Left kidney (tissue), 2 donors: ENCODE measurements around the gene S100A12. TPM values are rescaled to one million over a fixed set of nuclear protein-coding genes. Genes with fewer than 3 reads are reported as not detected.

ENCODE experiments used
- DNase-seq: peaks from one replicate; pipeline ENCODE4 v3.0.0-alpha.2; 2013
- polyA plus RNA-seq: library from polyadenylated mRNA; unstranded; fragments of 120-200 nt; gene quantifications from one replicate; pipeline ENCODE4 v1.2.1, GENCODE V29; 2013; ENCODE audit not compliant: insufficient read length

Gene S100A12
- polyA plus RNA-seq, 1 donor = not detected

DNA sequence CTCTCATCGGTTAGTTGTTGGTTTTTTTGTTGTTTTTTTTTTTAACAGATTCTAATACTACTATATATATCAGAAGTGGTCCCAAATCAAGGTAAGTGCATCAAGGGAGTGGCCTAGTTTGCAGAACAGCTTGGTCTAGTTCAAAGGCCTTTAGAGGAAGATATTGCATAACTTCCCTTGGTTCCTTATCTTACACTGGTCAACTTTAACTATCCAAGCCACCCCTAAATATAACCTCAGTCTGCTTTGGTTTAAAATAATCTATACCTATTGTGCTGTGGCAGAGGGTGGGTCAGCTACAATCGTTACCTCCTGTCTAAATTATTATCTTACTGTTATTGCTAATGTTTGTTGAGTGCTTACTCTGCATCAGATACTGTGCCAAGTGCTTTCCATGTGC lies 6.9 kb downstream of the S100A12 start:
- no peak for DNase-seq

DNA sequence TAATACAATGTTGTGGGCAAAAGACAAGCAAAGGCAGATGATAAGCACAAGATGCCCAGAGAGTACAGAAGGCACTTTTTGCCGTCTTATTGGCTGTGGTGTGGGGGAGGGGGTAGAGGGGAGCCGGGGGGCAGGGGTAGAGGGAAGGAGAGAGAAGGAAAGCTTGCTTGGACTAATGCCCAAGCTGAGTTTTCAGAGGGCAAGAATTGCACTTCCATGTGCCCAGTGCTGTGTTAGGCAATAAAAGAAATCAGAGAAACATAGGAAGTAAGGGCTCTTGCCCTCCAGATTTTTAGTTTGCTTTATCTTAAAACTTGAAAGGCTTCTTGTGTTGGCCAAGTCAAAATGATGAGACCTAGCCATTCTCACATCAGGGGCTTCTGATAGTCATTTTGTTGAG lies 8.3 kb downstream of the S100A12 start:
- no peak for DNase-seq

DNA sequence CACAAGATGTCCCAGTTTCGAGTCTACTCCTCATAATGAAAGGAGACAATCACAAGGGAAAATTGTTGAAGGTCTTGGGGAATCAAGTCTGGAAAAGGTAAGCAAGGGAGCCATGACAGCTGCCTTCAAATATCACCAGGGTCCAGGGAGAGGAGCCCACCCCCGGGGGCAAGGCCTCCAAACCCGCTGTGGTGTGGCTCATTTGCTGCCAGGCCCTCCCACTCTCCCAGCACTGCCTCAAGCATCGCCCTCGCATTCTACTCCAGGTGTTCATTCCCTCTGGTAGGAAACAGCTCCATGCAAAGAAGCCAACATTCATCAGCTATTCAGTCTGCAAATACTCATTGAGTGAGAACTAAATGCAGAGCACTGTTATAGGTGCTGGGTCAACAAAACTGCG lies 9.2 kb downstream of the S100A12 start:
- DNase-seq = no peak

DNA sequence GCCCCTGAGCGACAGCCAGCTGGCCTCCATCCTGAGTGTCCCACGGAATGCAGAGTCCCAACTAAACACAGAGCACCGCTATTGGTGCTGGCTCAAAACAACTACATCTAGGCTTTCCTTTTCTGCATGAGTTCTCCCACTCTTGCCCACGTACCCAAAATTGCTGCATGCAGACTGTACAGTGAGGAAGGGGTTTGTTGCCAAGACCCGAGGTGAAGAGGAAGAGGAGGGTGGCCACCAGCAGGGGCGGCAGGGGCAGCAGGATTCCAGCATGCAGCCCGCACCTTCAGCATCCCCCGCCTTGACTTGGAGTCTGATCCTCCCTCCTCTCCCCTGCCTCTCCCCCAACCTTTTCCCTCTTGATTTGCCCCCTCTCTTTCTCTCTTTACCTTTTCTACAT lies 9.7 kb downstream of the S100A12 start:
- DNase-seq = no peak

DNA sequence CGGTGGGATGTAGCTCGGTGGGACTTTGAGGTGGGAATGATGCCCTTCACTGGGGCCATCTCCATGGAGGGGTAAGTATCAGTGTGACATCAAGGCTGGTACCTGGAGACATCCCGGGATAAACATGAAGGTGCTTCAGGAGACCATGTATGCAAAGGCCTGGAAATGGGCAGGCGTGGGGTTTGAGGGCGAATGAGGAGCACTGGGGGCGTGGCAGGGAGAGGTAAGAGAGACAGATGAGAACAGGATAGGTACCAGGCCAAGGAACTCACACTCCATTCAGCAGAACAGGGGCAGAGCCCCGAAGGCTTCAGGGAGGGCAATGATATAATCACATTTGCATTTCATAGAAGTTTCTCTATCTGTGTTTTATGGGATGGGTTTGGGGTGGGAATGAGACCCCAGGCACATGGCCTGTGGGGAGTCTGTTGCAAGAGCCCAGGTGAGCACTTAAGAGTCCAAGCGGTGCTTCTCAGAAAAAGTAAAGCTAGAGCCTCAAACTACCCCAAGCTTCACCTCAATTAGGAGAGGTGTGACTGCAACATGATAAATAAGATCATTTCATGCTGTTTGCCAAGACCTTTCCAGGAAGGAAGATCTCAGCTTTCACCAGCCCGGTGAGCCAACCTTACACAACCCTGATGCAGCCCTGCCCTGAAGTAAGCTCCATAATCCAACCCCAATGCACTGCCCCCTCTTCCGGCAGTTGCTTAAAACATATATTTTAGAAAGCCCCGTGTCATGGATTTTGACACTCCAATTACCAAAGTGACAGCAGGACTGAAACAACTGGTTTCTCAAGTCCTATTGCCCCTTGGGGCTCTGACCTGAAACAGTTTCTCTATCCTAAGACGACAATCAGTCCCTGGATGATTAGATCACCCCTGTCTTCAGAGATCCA lies 10.4 kb downstream of the S100A12 start:
- DNase-seq = no peak

DNA sequence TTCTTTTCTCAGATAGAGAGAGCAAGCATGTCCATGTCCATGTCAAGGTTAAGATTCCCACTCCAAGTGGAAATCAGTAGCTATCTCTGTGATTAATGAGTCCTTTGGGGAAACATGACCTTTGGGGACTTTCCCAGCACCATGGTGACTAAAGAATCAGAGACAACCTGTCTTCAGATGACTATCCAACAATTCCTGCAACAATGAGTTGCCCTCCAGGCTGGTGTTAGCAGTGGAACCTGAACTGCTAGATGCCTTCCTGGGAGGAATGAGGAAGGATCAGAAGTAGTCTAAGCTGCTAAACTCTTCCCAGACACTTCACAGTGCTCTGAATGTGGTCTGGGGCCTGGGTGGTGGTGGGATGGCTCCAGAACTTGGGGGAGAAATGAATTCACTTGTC lies 11.3 kb downstream of the S100A12 start:
- no peak for DNase-seq

DNA sequence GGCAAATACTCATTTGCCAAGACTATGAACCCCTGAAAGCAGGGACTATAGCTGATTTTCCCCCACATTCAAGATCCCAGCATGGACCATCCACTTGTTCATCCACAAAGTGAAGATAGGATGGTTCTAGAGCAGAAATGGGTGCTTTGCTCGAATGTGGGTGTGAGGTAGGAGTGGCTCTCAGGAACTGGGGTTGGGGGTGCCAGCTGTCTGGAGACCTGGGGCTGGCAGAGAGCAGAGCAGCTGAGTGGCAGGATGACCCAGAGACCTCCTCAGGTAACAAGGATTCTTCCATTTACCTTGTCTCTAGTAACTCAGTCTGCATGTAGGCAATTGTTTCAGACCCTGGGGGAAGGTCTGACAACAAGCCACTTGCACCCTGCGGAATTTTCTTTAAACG lies 11.8 kb downstream of the S100A12 start:
- DNase-seq = no peak

DNA sequence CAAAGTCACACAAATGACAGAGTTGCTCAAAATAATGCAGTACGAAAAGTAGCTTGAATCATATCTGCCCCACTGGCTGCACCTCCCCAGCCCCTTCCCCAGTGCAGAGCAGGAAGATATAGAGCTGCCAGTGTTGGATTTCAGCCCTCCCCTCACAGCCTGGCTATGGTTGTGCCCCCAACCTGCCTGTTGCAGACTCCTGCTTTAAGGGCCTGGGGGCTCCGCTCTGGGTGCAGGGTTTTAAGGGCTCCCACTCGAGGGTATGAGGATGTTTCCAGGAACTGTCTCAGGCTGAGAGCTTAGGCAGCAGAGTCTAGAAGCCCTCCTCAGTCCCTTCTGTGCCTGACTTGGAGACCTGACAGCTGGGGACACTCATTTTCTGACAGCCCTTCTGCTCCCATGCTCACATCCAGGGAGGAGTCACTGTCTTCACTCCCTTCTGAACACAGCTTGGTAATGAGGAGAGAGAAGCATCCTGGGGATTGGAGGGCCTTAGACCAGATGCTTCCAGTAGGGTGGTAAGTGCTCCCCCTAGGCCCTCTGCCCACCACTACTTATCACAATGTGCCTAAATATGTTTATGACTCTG lies 13.1 kb downstream of the S100A12 start:
- DNase-seq = peak; percentile 66

DNA sequence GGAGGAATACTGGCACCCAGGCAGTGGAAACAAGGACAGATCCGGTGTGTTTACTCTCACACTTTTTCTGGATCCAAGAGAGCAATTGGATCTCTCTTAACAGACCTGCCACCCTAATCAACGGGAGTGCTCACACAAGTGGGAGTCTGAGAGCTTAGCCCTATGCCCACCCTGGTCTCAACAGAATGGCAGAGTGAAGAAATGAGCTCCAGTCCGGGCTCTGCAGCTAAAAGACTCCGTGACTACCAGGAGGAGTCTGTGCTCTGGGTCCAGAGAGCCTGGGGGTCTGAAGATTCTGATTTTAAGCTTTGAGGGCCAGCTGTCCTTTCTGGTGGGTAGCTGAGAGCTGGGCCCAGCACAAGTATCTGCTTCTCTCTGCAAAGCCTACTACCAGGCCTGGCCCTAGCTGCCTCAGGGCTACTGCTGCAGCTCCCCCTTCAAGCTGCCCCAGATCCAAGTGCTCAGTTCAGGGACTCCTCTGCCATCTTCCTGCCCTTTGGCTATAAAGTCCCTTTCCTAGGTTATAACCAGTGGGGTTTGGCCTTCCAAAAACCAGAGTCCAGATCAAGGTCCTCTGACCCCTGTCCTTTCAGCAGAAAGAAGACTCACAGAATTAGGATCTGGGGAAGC lies 13.8 kb downstream of the S100A12 start:
- DNase-seq = no peak

DNA sequence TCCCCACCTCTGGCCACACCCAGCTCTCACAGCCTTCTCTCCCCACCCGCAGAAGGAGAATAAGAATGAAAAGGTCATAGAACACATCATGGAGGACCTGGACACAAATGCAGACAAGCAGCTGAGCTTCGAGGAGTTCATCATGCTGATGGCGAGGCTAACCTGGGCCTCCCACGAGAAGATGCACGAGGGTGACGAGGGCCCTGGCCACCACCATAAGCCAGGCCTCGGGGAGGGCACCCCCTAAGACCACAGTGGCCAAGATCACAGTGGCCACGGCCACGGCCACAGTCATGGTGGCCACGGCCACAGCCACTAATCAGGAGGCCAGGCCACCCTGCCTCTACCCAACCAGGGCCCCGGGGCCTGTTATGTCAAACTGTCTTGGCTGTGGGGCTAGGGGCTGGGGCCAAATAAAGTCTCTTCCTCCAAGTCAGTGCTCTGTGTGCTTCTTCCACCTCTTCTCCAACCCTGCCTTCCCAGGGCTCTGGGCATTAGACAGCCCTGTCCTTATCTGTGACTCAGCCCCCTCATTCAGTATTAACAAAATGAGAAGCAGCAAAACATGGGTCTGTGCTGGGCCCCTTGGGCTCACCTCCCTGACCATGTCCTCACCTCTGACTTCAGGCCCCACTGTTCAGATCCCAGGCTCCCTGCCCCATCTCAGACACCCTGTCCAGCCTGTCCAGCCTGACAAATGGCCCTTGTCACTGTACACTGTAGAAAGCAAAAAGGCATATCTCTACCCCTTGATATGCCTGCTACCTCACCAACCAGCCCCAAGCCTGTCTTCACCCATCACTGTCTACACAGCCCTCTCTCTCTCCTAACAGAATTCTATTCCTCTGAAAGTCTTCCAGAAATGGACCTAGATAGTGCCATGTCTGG lies 14.6 kb downstream of the S100A12 start:
- DNase-seq = no peak

DNA sequence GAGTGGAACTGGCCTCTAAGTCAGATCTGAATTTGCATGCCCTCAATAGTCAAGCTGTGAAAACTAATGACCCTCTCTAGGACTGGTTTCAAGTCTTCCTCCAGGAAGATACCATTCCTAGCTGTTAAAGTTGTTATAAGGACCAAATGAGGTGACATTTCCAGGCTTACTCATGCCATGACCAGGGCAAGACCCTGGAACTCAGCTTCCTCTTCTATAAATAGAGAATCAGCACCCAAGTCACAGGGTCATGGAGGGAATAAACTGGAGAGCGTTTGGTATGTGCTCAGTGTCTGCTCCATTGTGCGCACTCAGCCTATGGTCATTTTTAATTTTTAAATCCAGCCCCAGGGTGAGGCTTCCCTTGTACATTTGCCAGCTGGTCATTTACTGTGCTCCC lies 15.2 kb downstream of the S100A12 start:
- DNase-seq = no peak

DNA sequence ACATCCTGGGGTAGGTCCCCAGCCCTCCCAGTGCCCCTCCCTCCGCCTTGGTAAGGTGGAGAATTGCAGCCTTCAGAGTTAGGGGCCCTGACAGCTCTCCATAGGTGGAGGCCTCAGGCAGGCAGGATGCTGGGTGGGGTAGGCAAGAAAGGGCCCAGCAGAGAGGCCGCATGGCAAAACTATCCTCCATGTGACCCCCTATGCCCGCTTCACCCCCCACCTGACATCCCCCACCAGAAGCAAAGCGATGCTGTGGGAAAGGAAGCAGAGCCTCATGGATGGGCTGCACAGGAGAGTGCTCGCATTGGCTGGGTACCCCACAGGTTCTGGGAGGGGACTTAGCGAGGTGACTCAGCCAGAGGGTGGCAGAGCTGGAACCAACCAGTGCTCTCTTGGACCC lies 16.2 kb downstream of the S100A12 start:
- DNase-seq = no peak

DNA sequence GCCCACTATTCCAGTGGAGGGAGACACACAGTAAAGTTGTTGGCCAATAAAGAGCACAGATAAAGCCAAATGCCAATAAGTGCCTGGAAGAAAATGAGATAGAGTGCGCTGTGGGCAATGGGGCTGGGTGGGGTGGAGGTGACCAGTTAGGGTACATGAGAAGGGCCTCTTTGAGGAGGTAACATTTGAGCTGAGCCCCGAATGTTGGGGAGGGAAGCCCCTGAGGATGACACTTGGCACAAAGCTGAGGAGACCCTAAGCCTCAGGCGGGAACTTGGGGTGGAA lies 16.8 kb downstream of the S100A12 start:
- DNase-seq = no peak

DNA sequence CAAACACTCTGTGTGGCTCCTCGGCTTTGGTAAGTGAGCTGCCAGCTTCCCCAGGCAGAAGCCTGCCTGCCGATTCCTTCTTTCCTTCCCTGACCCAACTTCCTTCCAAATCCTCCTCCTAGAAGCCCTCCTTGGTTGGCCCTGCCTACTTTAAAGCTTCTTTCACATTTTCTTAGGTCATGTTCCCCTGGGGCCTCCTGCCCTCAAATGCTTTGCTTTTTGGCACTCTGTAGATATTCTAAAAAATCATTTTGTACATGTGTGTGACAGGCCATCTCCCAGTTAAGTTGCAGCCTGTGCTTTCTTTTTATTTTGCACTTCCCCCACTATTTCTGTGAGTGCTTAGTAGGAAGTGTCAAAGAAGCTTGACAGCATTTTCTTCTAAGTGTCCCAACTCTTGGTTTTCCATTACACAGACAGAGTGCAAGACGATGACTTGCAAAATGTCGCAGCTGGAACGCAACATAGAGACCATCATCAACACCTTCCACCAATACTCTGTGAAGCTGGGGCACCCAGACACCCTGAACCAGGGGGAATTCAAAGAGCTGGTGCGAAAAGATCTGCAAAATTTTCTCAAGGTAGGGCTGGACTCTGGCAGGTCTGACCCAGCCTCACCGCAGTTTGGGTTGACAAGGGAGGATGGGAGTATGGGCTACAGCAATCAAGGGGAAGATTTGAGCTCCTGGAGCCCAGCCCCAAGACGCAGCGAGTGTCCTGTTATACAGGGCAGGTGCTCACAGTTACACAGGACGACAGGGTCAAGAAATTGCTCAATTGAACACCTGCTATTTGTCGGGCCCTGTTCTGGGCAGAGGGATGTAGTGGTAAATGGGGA lies 17.3 kb downstream of the S100A12 start, which contains the start of gene S100A9:
Gene S100A9 (plus strand): TSS at position 2 of the 838 bp plus-strand sequence. CDS start 430 bp downstream, at position 432.
- DNase-seq = no peak

DNA sequence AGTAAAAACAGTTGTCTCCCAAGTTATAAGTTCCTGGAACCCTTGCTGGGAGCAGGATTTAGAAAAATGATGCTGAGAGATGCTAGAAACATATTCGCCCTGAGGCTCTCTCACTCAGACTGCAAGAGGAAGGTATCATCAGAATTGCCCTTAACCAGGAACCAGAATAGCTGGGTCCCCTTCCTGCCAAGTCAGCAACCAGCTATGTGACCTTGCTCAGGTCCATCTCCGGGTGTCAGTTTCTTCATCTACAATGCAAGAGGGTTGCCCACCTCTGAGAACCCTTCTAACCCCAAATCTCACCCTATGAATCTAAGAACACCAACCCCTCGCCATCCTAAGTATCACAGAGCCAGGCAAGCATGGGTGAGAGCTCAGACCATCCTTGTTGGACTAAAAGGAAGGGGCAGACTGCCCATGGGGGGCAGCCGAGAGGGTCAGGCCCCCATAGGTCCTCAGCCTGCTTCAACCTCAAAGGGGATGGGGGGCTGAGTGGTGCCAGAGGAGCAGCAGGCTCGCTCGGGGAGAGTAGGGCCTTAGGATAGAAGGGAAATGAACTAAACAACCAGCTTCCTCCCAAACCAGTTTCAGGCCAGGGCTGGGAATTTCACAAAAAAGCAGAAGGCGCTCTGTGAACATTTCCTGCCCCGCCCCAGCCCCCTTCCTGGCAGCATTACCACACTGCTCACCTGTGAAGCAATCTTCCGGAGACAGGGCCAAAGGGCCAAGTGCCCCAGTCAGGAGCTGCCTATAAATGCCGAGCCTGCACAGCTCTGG lies 18.2 kb downstream of the S100A12 start:
- DNase-seq = no peak

DNA sequence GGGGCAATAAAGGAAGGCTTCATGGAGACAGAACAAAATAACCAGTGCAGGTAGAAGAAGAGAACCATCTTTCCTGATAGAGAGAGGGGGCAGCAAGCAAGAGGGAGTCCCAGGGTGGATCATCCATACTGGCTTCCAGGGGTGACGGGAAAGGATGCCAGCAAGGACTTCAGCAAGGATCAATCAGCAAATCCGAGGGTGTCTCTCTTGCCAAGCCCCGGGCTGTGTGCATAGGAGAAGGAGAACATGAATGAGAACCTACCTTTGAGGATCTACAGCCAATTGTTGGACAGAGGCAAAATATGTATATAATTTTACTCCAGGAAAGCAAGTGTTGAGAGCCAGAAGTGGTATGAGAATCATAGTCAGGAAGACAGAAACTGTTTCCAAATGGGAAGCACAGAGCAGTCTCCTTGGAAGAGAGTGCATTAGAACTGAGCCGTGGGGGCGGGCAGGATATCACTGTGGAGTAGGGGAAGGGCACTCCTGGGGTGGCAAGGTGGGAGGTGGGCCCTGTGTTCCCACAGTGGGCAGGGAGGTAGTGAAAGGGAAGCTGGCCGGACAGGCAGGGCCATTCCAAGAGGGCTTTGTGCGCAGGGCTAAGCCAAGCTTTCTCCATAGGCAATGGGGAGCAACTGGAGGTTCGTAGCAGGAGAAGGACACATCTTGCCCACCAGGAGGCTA lies 18.9 kb downstream of the S100A12 start:
- no peak for DNase-seq

DNA sequence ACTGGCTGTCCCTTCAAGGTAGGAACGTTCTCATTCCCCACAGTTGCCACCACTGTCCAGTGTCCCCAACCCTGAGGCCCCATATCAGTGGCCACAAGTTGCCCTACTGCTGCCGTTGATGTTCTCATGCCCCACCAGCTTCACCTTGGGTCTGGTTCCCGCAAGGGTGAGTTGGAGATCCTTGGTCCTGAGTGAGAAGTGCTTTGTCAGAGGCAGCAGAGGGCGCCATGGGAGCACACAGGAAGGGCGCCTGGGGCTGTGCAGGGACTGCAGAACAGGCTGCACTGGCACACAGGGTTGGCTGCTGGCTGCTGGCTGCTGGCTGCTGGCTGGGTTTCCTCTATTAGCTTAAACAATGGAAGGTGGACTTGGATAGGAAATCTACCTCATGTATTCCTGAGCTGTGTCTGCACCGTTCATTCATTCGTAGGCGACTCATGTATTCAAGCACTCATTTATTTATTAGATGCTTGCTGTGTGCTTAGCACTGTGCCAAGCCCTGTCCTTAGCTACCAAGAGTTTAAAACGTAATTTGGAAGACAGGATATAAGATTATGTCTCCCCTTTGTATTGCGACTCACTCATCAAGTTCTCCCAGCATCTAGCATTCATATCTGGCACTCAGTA lies 19.9 kb downstream of the S100A12 start:
- DNase-seq = no peak

DNA sequence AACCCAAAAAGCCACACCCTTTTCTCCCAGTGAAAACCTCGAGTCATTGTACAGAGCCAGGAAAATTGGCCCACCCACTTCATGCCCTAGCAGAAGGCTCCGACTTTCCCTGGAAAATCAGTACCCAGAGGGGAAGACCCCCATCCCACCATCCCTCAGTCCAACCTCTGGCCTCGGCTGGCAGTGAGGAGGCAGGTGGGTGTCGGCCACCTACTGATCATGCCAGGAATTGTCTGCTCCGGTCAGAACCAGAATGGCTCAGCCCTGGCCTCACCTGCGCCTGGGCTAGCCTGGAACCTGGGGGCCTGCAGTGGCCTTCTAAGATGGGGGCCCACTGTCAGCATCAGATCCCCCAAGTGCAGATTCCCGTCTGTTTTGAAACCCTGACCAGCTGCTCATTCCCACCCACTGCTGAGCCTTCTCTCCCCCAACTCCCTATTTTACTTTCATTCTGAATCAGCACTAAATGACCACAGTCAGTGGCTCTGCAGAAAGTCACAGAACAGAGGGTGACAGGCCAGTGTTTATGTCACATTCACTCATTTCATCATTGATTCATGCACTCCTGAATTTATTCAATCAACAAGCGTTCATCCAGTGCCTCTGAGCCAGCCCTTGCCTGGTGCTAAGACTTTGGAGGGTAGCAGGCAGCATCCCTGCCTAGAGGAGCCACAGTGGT lies 20.8 kb downstream of the S100A12 start:
- no peak for DNase-seq
